PC-3 (cell line): ENCODE data around the gene GPATCH3. TPM values are rescaled to one million over a fixed set of nuclear protein-coding genes. Genes with fewer than 3 reads are reported as not detected.

Experiments
- ATAC-seq: fragments of 200-7000 bp; cut with Tn5 transposase; 2 replicates; pipeline ENCODE4 v1.9.1; 2020; ENCODE audit warnings: mild to moderate bottlenecking, moderate library complexity
- BruUV-seq: library from RNA; stranded (reverse); fragments of 400-500 nt; replicated peaks from 2 replicates; lab custom pipeline; 2021; lab: Mats Ljungman, UMichigan
- CTCF ChIA-PET: fragments of 300-600 bp; sonication (Branson Sonifier 250); formaldehyde crosslinking; loops from one replicate; lab custom pipeline; 2022; ENCODE audit warnings: antibody characterized with exemption; lab: Charles Lee
- POLR2A ChIA-PET: fragments of 300-600 bp; sonication (Branson Sonifier 250); formaldehyde crosslinking; loops from one replicate; lab custom pipeline; 2022; ENCODE audit warnings: antibody characterized with exemption; ENCODE audit not compliant: unreplicated experiment; lab: Charles Lee
- DNase-seq: peaks from one replicate; pipeline ENCODE4 v3.0.0-alpha.2; 2015
- H2AFZ ChIP-seq: fragments of 300-600 bp; sonication (generic); 2 replicates; pipeline ENCODE4 v1.6.0; 2016; ENCODE audit warnings: antibody characterized with exemption, low read length
- H3F3A ChIP-seq: fragments of 300-600 bp; sonication (generic); one replicate; pipeline ENCODE4 v1.6.0; 2017; ENCODE audit warnings: antibody characterized with exemption, low read length, control low read depth, mild to moderate bottlenecking; ENCODE audit not compliant: unreplicated experiment
- H3K27ac ChIP-seq: fragments of 300-600 bp; sonication (generic); 2 replicates; pipeline ENCODE4 v1.5.1; 2016; ENCODE audit warnings: mild to moderate bottlenecking, low read length
- H3K27me3 ChIP-seq: fragments of 300-600 bp; sonication (generic); 2 replicates; pipeline ENCODE4 v1.6.1; 2016; ENCODE audit warnings: low read length, mixed read lengths
- H3K36me3 ChIP-seq: fragments of 300-600 bp; sonication (generic); 2 replicates; pipeline ENCODE4 v1.6.1; 2016; ENCODE audit warnings: low read depth, mixed run types, low read length, mixed read lengths
- H3K4me1 ChIP-seq: fragments of 300-600 bp; sonication (generic); 2 replicates; pipeline ENCODE4 v1.5.1; 2016; ENCODE audit warnings: low read length; ENCODE audit not compliant: insufficient read depth
- H3K4me2 ChIP-seq: fragments of 300-600 bp; sonication (generic); 2 replicates; pipeline ENCODE4 v1.6.0; 2016; ENCODE audit warnings: low read length
- H3K4me3 ChIP-seq: fragments of 300-600 bp; sonication (generic); 2 replicates; pipeline ENCODE4 v1.5.1; 2016; ENCODE audit warnings: mild to moderate bottlenecking, low read length, mixed read lengths
- H3K79me2 ChIP-seq: fragments of 300-600 bp; sonication (generic); 2 replicates; pipeline ENCODE4 v1.6.1; 2017; ENCODE audit warnings: low read length, mixed read lengths
- H3K9ac ChIP-seq: fragments of 300-600 bp; sonication (generic); 2 replicates; pipeline ENCODE4 v1.6.0; 2016; ENCODE audit warnings: mild to moderate bottlenecking, low read length
- H3K9me2 ChIP-seq: fragments of 300-600 bp; sonication (generic); replicated peaks from 2 replicates; pipeline ENCODE4 v1.6.1; 2016; ENCODE audit warnings: mixed run types, low read length, mixed read lengths
- H3K9me3 ChIP-seq: fragments of 300-600 bp; sonication (generic); 2 replicates; pipeline ENCODE4 v1.6.1; 2016; ENCODE audit warnings: low read length, mixed read lengths
- H4K20me1 ChIP-seq: fragments of 300-600 bp; sonication (generic); 2 replicates; pipeline ENCODE4 v1.6.1; 2016; ENCODE audit warnings: low read length, mixed read lengths
- CTCF ChIP-seq: fragments of 300-600 bp; sonication (generic); conservative IDR thresholded peaks from 2 replicates; pipeline ENCODE4 v1.5.1; 2017; ENCODE audit warnings: antibody characterized with exemption, low read depth, mild to moderate bottlenecking, low read length
- EZH2 ChIP-seq: fragments of 300-600 bp; sonication (generic); IDR thresholded peaks from one replicate; pipeline ENCODE4 v1.6.1; 2017; ENCODE audit warnings: antibody characterized with exemption, mild to moderate bottlenecking, low read length; ENCODE audit not compliant: unreplicated experiment
- EZH2phosphoT487 ChIP-seq: fragments of 300-600 bp; sonication (generic); IDR thresholded peaks from 2 replicates; pipeline ENCODE4 v1.6.1; 2018; ENCODE audit warnings: mild to moderate bottlenecking, antibody characterized with exemption, low read length, borderline replicate concordance
- intact Hi-C: fragments of 100-400 bp; cut with micrococcal nuclease; formaldehyde crosslinking; loops from 2 replicates; pipeline ENCODE4 v1.9.0; 2023
- total RNA-seq: library from RNA; depleted of rRNA; stranded (reverse); fragments of >200 nt; gene quantifications from 2 replicates; pipeline ENCODE4 v1.2.3, GENCODE V29; 2014

Gene GPATCH3
- total RNA-seq, 1 experiment from 2014 or later = 18.8 TPM

- DNase-seq (no peak), ATAC-seq (no peak)
- no TSS peak for BruUV-seq
- Histone ChIP-seq H3K27ac (no peak overlapping the region), H3F3A (no peaks in the 10 kb centered on the region), H4K20me1 (no peaks in the 10 kb centered on the region), H3K4me3 (no peak overlapping the region), H3K9me3 (no peaks in the 10 kb centered on the region), H3K36me3 (peaks cover 45% of the 10 kb centered on the region), H3K27me3 (no peaks in the 10 kb centered on the region), H3K4me1 (peaks cover 10% of the 10 kb centered on the region; the same call in 1 of the 2 replicates), H2AFZ (no peak overlapping the region), H3K79me2 (no peaks in the 10 kb centered on the region), H3K9me2 (no peaks in the 10 kb centered on the region), H3K9ac (no peak overlapping the region), H3K4me2 (no peak overlapping the region)
- intact Hi-C loops = no loop called here
- ChIA-PET CTCF (interaction anchor here (0.6 kb wide), 1 partner anchor 408 kb away, joined by 3 read pairs; no protein-coding TSS in a partner anchor), POLR2A (no interaction called here)
- TF ChIP-seq CTCF (no peak), EZH2phosphoT487 (no peak), EZH2 (no peak)
These were observed 45.5 kb upstream of the GPATCH3 start for GRCh38 chr1:26945728-26946127.

GRCh38 chr1:26945138-26945537, 44.9 kb upstream of the GPATCH3 start:
- no peak for TF ChIP-seq CTCF
- TF ChIP-seq EZH2phosphoT487 = no peak
- Histone ChIP-seq H4K20me1 (no peaks in the 10 kb centered on the region), H3K4me2 (no peak overlapping the region), H2AFZ (no peak overlapping the region), H3K9me2 (no peaks in the 10 kb centered on the region), H3F3A (no peaks in the 10 kb centered on the region), H3K4me1 (peaks cover 7% of the 10 kb centered on the region; the same call in 1 of the 2 replicates), H3K9ac (no peak overlapping the region), H3K27ac (no peak overlapping the region), H3K27me3 (no peaks in the 10 kb centered on the region), H3K79me2 (no peaks in the 10 kb centered on the region), H3K9me3 (no peaks in the 10 kb centered on the region), H3K36me3 (peaks cover 45% of the 10 kb centered on the region), H3K4me3 (no peak overlapping the region)
- intact Hi-C loops = no loop called here
- POLR2A ChIA-PET = no interaction called here
- no peak for DNase-seq
- CTCF ChIA-PET = interaction anchor here (0.6 kb wide), 1 partner anchor 407 kb away, joined by 3 read pairs; no protein-coding TSS in a partner anchor
- BruUV-seq = no TSS peak
- ATAC-seq = no peak

GRCh38 chr1:26942656-26943055, 42.4 kb upstream of the GPATCH3 start:
- Histone ChIP-seq H2AFZ (no peak overlapping the region), H3K4me2 (no peak overlapping the region), H3K27me3 (no peaks in the 10 kb centered on the region), H3K9me2 (no peaks in the 10 kb centered on the region), H3K9me3 (no peaks in the 10 kb centered on the region), H3K4me3 (no peak overlapping the region), H3K4me1 (no peaks in the 10 kb centered on the region), H3F3A (no peaks in the 10 kb centered on the region), H3K27ac (no peak overlapping the region), H3K36me3 (peaks cover 47% of the 10 kb centered on the region), H3K79me2 (peaks cover 23% of the 10 kb centered on the region), H3K9ac (no peak overlapping the region), H4K20me1 (no peaks in the 10 kb centered on the region)
- TF ChIP-seq EZH2 (no peak), CTCF (no peak), EZH2phosphoT487 (no peak)
- no TSS peak for BruUV-seq
- intact Hi-C loops = no loop called here
- CTCF ChIA-PET = no interaction called here
- ATAC-seq (no peak), DNase-seq (no peak)
- POLR2A ChIA-PET = interaction anchor here (0.7 kb wide), 1 partner anchor 152 kb away, joined by 3 read pairs; no protein-coding TSS in a partner anchor
